ENCODE data around the gene ETNK2.

Gene ETNK2

DNA sequence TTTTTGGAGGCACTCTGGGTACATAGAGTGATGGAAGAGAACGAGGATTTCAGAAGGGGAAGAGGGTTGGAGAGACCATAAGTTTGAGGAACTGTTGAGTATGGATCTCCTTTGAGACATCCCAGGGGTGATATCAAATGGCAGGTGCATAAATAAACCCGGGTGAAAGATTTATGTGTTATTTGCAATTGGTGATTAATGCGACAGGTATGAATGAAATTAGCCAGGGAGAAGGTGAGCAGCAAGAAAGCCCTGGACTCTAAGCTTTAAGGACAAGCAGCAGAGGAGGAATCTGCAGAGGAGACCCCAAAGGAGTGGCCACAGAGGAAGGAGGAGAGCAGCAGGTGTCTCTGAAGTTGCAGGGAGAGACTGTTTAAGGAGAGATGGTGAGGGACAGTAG lies 23.1 kb upstream of the ETNK2 start:
- TF ChIP-seq, protein P1, sequence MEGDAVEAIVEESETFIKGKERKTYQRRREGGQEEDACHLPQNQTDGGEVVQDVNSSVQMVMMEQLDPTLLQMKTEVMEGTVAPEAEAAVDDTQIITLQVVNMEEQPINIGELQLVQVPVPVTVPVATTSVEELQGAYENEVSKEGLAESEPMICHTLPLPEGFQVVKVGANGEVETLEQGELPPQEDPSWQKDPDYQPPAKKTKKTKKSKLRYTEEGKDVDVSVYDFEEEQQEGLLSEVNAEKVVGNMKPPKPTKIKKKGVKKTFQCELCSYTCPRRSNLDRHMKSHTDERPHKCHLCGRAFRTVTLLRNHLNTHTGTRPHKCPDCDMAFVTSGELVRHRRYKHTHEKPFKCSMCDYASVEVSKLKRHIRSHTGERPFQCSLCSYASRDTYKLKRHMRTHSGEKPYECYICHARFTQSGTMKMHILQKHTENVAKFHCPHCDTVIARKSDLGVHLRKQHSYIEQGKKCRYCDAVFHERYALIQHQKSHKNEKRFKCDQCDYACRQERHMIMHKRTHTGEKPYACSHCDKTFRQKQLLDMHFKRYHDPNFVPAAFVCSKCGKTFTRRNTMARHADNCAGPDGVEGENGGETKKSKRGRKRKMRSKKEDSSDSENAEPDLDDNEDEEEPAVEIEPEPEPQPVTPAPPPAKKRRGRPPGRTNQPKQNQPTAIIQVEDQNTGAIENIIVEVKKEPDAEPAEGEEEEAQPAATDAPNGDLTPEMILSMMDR (IDR thresholded peaks at IDR 0.05; ENCODE audit: extremely low read depth, missing control alignments), result no peak
- no peak for DNase-seq (ENCODE audit: low spot score)

DNA sequence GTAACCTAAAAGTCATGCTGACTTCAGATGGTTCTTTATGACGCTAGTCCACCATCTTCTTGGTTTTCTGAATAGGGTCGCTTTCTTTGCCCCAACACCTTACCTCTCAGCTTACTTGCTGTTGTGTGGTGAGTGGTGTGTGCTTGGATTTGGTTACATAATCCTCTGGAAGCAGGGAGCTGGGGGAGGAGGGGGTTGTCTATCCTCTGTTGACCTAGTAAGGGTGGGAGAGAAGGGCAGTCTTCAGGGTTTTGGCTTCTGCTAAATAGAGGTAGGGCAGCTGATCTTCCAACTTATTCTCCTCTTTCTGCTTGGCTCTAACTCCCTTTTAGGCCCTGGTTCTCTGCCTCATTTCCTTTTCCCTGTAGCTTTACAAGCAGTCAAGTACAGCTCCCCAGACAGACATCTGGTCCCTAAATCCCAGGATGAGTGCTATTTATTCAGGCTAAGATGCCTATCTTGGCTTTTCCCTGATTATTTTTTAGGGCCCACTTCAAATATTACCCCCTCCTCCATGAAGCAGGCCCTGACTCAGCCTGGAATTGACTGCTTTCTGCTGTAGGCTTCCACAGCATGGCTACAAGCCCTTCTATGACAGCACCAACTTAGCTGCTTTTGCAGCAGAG lies 20.7 kb upstream of the ETNK2 start:
- TF ChIP-seq, protein P1 (IDR thresholded peaks at IDR 0.05; ENCODE audit: extremely low read depth, missing control alignments), result no peak

DNA sequence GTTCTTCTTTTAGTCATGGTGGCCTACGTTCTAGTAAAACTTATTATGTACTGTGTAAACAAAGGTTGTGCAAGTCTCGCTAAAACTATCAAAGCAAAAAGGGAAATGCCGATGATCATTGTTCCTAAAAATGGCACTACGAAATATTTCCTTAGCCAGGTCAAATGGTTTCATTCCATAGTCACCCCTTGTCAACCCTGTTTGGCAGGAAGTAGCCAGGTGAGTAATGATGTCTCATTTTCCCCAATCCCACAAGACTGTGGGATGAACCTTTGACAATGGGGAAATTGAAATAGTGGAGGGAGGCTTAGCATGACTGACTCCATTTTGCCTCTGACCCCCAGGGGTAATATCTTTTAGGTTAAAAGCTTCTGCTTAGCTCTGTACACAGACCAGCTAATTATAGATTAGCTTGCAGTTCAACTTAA lies 19.9 kb upstream of the ETNK2 start:
- TF ChIP-seq, protein P1 (IDR thresholded peaks at IDR 0.05; ENCODE audit: extremely low read depth, missing control alignments), result no peak
- no peak for DNase-seq (ENCODE audit: low spot score)

More for the DNA sequence above, 20.7 kb upstream of the ETNK2 start:
- DNase-seq (ENCODE audit: low spot score), result no peak

DNA sequence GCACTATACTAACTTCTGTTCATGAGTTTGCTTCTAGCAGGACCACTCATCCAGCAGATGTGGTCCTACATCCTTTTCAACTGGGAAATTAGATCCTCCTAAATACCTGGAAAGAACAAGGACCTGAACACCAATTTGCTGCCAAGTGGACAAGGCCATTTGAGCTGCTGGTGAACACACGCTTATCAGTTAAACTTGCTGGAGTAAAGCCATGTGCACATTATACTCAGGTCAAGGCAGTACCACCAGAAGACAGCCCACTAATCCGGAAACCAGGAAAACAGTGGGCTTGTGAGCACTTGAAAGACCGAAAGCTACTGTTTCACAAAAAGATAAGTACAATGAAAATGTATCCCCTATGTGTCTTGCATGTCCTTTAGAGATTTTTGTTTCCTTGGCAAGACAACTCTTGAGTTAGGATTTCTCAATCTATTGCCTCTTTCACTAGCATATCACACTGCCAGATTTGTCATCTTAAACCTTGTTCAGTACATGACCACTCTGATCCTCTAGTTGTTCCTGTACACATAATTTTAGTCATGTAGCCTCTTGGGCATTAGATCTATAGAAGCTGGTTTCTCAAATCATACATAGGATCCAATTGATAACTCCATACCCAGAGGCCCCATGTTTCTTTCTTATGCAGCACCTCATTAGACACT lies 18.8 kb upstream of the ETNK2 start:
- TF ChIP-seq, protein P1 (IDR thresholded peaks at IDR 0.05; ENCODE audit: extremely low read depth, missing control alignments), result no peak
- DNase-seq (ENCODE audit: low spot score), result no peak

DNA sequence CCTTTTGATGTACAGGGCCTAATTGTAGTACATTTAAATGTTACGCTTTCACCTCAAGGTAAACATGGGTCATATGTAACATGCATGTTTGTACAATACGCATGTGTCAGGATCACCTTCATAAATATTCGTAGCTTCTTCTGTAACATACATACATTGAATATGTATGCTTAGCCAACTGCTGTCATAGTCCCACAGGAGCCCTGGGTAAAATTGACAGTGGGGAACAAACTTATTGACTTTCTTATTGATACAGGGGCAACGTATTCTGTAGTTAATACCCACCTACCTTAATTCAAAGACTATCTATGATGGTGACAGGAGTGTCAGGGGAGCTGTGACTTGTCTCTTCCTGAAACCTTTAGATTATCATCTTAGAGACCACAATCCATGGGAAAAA lies 18.0 kb upstream of the ETNK2 start:
- TF ChIP-seq, protein P1 (IDR thresholded peaks at IDR 0.05; ENCODE audit: extremely low read depth, missing control alignments), result no peak
- DNase-seq (ENCODE audit: low spot score), result no peak

DNA sequence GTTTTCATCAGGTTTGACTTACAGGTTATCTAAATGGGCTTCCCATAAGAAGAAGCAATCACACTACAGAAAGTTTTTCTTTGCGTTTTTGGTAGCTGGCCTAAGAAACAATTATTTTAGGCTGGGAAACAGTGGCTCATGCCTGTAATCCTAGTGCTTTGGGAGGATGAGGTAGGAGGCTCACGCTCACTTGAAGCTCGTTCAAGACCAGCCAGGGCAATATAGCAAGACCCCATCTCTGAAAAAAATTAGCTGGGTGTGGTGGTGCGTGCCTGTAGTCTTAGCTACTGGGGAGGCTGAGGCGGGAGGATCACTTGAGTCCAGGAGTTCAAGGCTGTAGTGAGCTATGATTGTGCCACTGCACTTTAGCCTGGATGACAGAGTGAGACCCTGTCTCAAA lies 15.9 kb upstream of the ETNK2 start:
- TF ChIP-seq, protein P1 (IDR thresholded peaks at IDR 0.05; ENCODE audit: extremely low read depth, missing control alignments), result no peak
- DNase-seq (ENCODE audit: low spot score), result no peak

DNA sequence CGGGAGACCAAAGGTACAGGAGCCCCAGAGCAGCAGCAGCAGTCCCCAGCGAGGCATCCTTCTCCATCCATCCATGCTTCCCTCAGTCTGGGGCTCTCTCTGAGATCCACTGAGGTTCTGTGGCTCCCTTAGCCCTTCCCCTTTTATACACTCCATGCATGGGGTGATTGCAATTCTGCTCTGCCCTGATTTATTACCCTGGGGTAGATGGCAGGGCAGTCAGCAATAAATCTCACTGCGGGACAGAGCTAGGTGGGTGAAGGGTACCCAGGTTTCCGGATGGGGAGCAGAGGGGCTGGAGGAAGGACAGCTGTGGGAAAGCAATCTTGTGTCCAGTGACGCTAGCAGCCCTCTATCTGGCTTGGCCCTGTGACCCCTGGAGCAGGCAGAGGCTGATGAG lies 14.4 kb upstream of the ETNK2 start, which contains the start of gene REN:
Gene REN (minus strand): TSS at position 119 of the 400 bp plus-strand sequence. CDS start 44 bp downstream, at position 75.
- TF ChIP-seq, protein P1 (IDR thresholded peaks at IDR 0.05; ENCODE audit: extremely low read depth, missing control alignments), result no peak
- DNase-seq (ENCODE audit: low spot score), result no peak
